A549 treated with AZD2906 at 1 μM for 4 hours (cell line): ENCODE data around the gene VMA21. TPM values are rescaled to one million over a fixed set of nuclear protein-coding genes. Genes with fewer than 3 reads are reported as not detected.

ENCODE experiments used
- total RNA-seq: library from RNA; stranded (reverse); fragments of 200-300 nt; extraction: Qiagen RNA extraction; gene quantifications from 5 replicates; pipeline ENCODE4 v1.2.3, GENCODE V29; 2022

VMA21 gene, protein sequence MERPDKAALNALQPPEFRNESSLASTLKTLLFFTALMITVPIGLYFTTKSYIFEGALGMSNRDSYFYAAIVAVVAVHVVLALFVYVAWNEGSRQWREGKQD
- total RNA-seq = 19.2 to 24.4 TPM (median 22.7 TPM) in 5 replicates

GRCh38 chrX:151396825-151397740, at the start of gene VMA21:
VMA21 (plus strand) TSS chrX:151397206; CDS start chrX:151397309, 103 bp downstream.

Other genes with a start within 250 kb of the VMA21 start
- gene GPR50, start 220.6 kb upstream of the VMA21 start, total RNA-seq = 0.11 to 0.40 TPM (median 0.20 TPM) in 5 replicates
- gene PASD1, start 166.5 kb downstream of the VMA21 start, total RNA-seq = not detected in 5 replicates